PC-3 (cell line): ENCODE measurements around the gene ZNF497.

Experiments used
- CTCF ChIP-seq: fragments of 300-600 bp; sonication (generic); conservative IDR thresholded peaks from 2 replicates; pipeline ENCODE4 v1.5.1; 2017; ENCODE audit warnings: antibody characterized with exemption, low read depth, mild to moderate bottlenecking, low read length
- EZH2 ChIP-seq: fragments of 300-600 bp; sonication (generic); IDR thresholded peaks from one replicate; pipeline ENCODE4 v1.6.1; 2017; ENCODE audit warnings: antibody characterized with exemption, mild to moderate bottlenecking, low read length; ENCODE audit not compliant: unreplicated experiment

DNA sequence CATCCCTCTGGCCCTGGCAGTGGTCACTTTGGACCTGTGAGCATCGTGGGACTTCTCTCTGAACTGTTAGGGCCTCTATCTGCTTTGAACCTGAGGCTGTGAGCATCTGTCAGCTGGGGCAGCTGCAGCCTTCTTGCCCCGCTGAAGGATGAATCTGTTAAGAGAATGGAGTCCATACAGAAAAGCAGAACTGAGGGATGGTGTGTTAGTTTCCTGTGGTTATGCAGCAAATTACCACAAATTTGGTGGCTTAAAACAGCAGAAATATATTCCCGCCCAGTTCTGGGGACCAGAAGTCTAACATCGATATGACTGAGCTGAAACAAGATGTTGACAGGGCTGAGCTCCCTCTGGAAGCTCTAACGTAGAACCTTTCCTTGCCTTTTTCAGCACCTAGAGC, 1.6 kb upstream of the ZNF497 start:
- no peak for TF ChIP-seq CTCF
- TF ChIP-seq EZH2 = no peak
